Testis (tissue), 3 donors: ENCODE data around the gene ULK3. TPM values are rescaled to one million over a fixed set of nuclear protein-coding genes. Genes with fewer than 3 reads are reported as not detected.

Experiments
- DNase-seq: peaks from one replicate; pipeline ENCODE4 v3.0.0-alpha.2; 2019
- H3K27ac ChIP-seq, 2 donors: fragments of 200-600 bp; sonication (generic); one replicate each; pipeline ENCODE4 v1.5.1; 2019
- H3K27me3 ChIP-seq: fragments of 200-600 bp; sonication (generic); one replicate; pipeline ENCODE4 v1.5.1; 2019
- H3K36me3 ChIP-seq: fragments of 200-600 bp; sonication (generic); one replicate; pipeline ENCODE4 v1.5.1; 2017; ENCODE audit warnings: low read depth; ENCODE audit errors: missing control alignments
- H3K4me1 ChIP-seq: fragments of 200-600 bp; sonication (generic); one replicate; pipeline ENCODE4 v1.5.1; 2019
- H3K4me3 ChIP-seq, 2 donors: fragments of 200-600 bp; sonication (generic); one replicate each; pipeline ENCODE4 v1.5.1; 2017 to 2019
- H3K9me3 ChIP-seq: fragments of 200-600 bp; sonication (generic); one replicate; pipeline ENCODE4 v1.5.1; 2017
- CTCF ChIP-seq, 3 experiments: fragments of 450-650 bp in 2 of 3; fragments of 200-600 bp in 1 of 3; sonication (generic) in 1 of 3; IDR thresholded peaks; one replicate each; pipeline ENCODE4 v1.5.1; 2016 to 2019; ENCODE audit warnings: antibody characterized with exemption in 3 of 3, mild to moderate bottlenecking in 2 of 3, moderate library complexity in 1 of 3
- POLR2A ChIP-seq: fragments of 450-650 bp; IDR thresholded peaks from one replicate; pipeline ENCODE4 v1.6.1; 2017; ENCODE audit warnings: antibody characterized with exemption, mild to moderate bottlenecking, moderate library complexity
- WGBS, 2 donors: methylation state at CpG; one replicate each; pipeline ENCODE4 v1.1.5; 2018; 5-methylcytosine and 5-hydroxymethylcytosine counted together
- intact Hi-C: fragments of 100-400 bp; cut with DNase I; formaldehyde crosslinking; loops from one replicate; pipeline ENCODE4 v1.15.1; 2023; ENCODE audit warnings: low total_unique reads
- polyA plus RNA-seq: library from polyadenylated mRNA; stranded (reverse); fragments of 350-450 nt; fragmentation: Illumina TruSeq; extraction: RNeasy Lipid Tissue Mini Kit (QIAGEN cat#74804); gene quantifications from one replicate; pipeline ENCODE4 v1.2.3, GENCODE V29; 2014; ENCODE audit warnings: low read depth, low replicate concordance; ENCODE audit not compliant: insufficient read depth
- total RNA-seq, 2 donors: library from RNA; depleted of rRNA; stranded (reverse); fragments of >200 nt; gene quantifications; one replicate each; pipeline ENCODE4 v1.2.3, GENCODE V29; 2016

The ULK3 gene
- total and polyA plus RNA-seq, 3 donors from 2014 or later = 27.0 to 78.5 (median 68.2) TPM

GRCh38 chr15:74809956-74810355, 33.0 kb downstream of the ULK3 start:
- TF ChIP-seq POLR2A = no peak
- 95 to 97% methylated on average over 3 of the region's 3 CpGs for WGBS, 2 donors
- intact Hi-C loops = no loop called here

GRCh38 chr15:74809242-74809641, 33.7 kb downstream of the ULK3 start:
- Histone ChIP-seq H3K27me3 (no peaks in the 10 kb centered on the region), H3K27ac (no peak overlapping the region), H3K9me3 (no peaks in the 10 kb centered on the region), H3K4me3 (no peak overlapping the region), H3K36me3 (no peaks in the 10 kb centered on the region), H3K4me1 (no peaks in the 10 kb centered on the region)
- intact Hi-C loops = no loop called here
- WGBS, 2 donors = 88 to 91% methylated on average over 5 of the region's 5 CpGs
- DNase-seq = no peak
- TF ChIP-seq POLR2A (no peak), CTCF (IDR thresholded peaks at IDR 0.05) (no peak)

More at GRCh38 chr15:74809956-74810355, 33.0 kb downstream of the ULK3 start:
- no peaks in the 10 kb centered on the region for H3K9me3 ChIP-seq
- H3K36me3 ChIP-seq = no peaks in the 10 kb centered on the region
- no peaks in the 10 kb centered on the region for H3K4me1 ChIP-seq
- H3K27ac ChIP-seq = no peak overlapping the region
- H3K4me3 ChIP-seq = no peak overlapping the region
- DNase-seq = no peak
- no peaks in the 10 kb centered on the region for H3K27me3 ChIP-seq

- no peaks in the 10 kb centered on the region for H3K27me3 ChIP-seq
- intact Hi-C loops = no loop called here
- no peak overlapping the region for H3K4me3 ChIP-seq
- no peaks in the 10 kb centered on the region for H3K9me3 ChIP-seq
- H3K36me3 ChIP-seq = no peaks in the 10 kb centered on the region
- WGBS, 2 donors = 76 to 82% methylated on average over 4 of the region's 4 CpGs
- H3K4me1 ChIP-seq = no peaks in the 10 kb centered on the region
- no peak for DNase-seq
- TF ChIP-seq CTCF (IDR thresholded peaks at IDR 0.05) (no peak), POLR2A (no peak)
- no peak overlapping the region for H3K27ac ChIP-seq
Measured at GRCh38 chr15:74808840-74809229, 34.1 kb downstream of the ULK3 start.

- TF ChIP-seq POLR2A (no peak), CTCF (IDR thresholded peaks at IDR 0.05) (no peak)
- DNase-seq = no peak
- Histone ChIP-seq H3K27ac (no peak overlapping the region), H3K4me1 (no peaks in the 10 kb centered on the region), H3K4me3 (no peak overlapping the region), H3K9me3 (no peaks in the 10 kb centered on the region), H3K27me3 (no peaks in the 10 kb centered on the region), H3K36me3 (no peaks in the 10 kb centered on the region)
- intact Hi-C loops = no loop called here
- WGBS, 2 donors = 88 to 89% methylated on average over 16 to 18 of the region's 18 CpGs
Measured at GRCh38 chr15:74808078-74808839, 34.7 kb downstream of the ULK3 start.

- Histone ChIP-seq H3K9me3 (no peaks in the 10 kb centered on the region), H3K4me3 (no peak overlapping the region), H3K27me3 (no peaks in the 10 kb centered on the region), H3K4me1 (no peaks in the 10 kb centered on the region), H3K27ac (no peak overlapping the region), H3K36me3 (no peaks in the 10 kb centered on the region)
- DNase-seq = no peak
- no peak for TF ChIP-seq CTCF (IDR thresholded peaks at IDR 0.05)
- TF ChIP-seq POLR2A = no peak
- WGBS, 2 donors = 45 to 47% methylated on average over 5 of the region's 5 CpGs
- intact Hi-C loops = no loop called here
Measured at GRCh38 chr15:74807282-74807681, 35.7 kb downstream of the ULK3 start.
